Prostate gland (tissue), 2 donors: ENCODE results near the gene KIF1B. TPM values are rescaled to one million over a fixed set of nuclear protein-coding genes. Genes with fewer than 3 reads are reported as not detected.

Experiments
- DNase-seq: peaks from one replicate; pipeline ENCODE4 v3.0.0-alpha.2; 2019; ENCODE audit warnings: low spot score
- H3K27ac ChIP-seq, 2 donors: fragments of 200-600 bp; sonication (generic); 2 replicates each; pipeline ENCODE4 v1.5.1; 2017 to 2019
- H3K27me3 ChIP-seq: fragments of 200-600 bp; sonication (generic); replicated peaks from 2 replicates; pipeline ENCODE4 v1.5.1; 2019; ENCODE audit not compliant: insufficient read depth
- H3K36me3 ChIP-seq, 2 donors: fragments of 200-600 bp; sonication (generic); 1 replicate in 1 of 2; 2 replicates in 1 of 2; pipeline versions ENCODE4 v1.5.1 to v1.8.1; 2017 to 2019
- H3K4me1 ChIP-seq: fragments of 200-600 bp; sonication (generic); replicated peaks from 2 replicates; pipeline ENCODE4 v1.5.1; 2019
- H3K4me3 ChIP-seq, 2 donors: fragments of 200-600 bp; sonication (generic); 2 replicates each; pipeline ENCODE4 v1.5.1; 2017 to 2019
- H3K9me3 ChIP-seq: fragments of 200-600 bp; sonication (generic); 2 replicates; pipeline ENCODE4 v1.5.1; 2017
- CTCF ChIP-seq, 4 experiments: fragments of 200-600 bp in 2 of 4; fragments of 450-650 bp in 2 of 4; sonication (generic) in 2 of 4; IDR thresholded peaks; 1 replicate in 3 of 4; 2 replicates in 1 of 4; pipeline ENCODE4 v1.5.1; 2016 to 2019; ENCODE audit warnings: antibody characterized with exemption in 4 of 4, mild to moderate bottlenecking in 2 of 4, moderate library complexity in 2 of 4
- POLR2A ChIP-seq: fragments of 450-650 bp; IDR thresholded peaks from one replicate; pipeline ENCODE4 v1.6.1; 2016; ENCODE audit warnings: antibody characterized with exemption, mild to moderate bottlenecking
- POLR2AphosphoS5 ChIP-seq: sonication (generic); formaldehyde crosslinking; IDR thresholded peaks from one replicate; pipeline ENCODE4 v1.6.1; 2017; ENCODE audit warnings: antibody characterized with exemption
- WGBS: methylation state at CpG from one replicate; pipeline ENCODE4 v1.1.5; 2018; 5-methylcytosine and 5-hydroxymethylcytosine counted together
- intact Hi-C: fragments of 100-400 bp; cut with DNase I; formaldehyde crosslinking; loops from one replicate; pipeline ENCODE4 v1.14.2; 2022
- total RNA-seq, 2 donors: library from RNA; depleted of rRNA; stranded (reverse); fragments of >200 nt; gene quantifications; one replicate each; pipeline ENCODE4 v1.1.0, GENCODE V29; 2016

KIF1B gene
- total RNA-seq, 2 donors from 2014 or later = 31.3 to 56.8 TPM

DNA sequence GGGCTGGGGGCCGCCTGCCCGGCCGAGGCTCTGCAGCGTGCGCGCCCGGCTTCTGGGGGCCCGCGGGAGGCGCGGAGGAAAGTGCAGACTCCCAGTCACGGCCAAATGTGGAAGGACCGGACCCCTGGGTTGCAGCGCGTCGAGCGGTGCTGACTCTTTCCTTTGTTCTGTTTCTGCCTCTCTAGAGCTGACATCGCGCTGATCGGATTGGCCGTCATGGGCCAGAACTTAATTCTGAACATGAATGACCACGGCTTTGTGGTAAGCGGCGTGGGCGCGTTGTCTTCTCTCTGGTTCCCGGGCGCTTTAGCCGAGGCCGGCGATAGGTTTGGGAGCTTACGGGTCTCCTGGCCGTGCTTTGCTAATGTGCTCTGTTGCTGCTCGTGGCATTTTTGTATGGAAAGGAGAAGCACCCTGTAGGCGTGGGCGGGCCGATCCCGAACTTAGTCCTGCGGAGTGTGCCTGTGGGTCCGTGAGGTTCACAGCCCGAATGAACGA lies 189.1 kb downstream of the KIF1B start:
- peak overlapping the region; percentile 82 to 84 for H3K27ac ChIP-seq
- H3K36me3 ChIP-seq = no peaks in the 10 kb centered on the region
- no peak for TF ChIP-seq POLR2AphosphoS5
- no peak for TF ChIP-seq CTCF (IDR thresholded peaks at IDR 0.05)
- no peak for TF ChIP-seq POLR2A
- under 1% methylated on average over 42 of the region's 42 CpGs for WGBS
- DNase-seq = peak; percentile 9
- H3K4me3 ChIP-seq = peak overlapping the region; percentile 69 to 95
- peaks cover 3% of the 10 kb centered on the region for H3K4me1 ChIP-seq
- no peaks in the 10 kb centered on the region for H3K27me3 ChIP-seq
- intact Hi-C loops = no loop called here
- H3K9me3 ChIP-seq = no peaks in the 10 kb centered on the region

DNA sequence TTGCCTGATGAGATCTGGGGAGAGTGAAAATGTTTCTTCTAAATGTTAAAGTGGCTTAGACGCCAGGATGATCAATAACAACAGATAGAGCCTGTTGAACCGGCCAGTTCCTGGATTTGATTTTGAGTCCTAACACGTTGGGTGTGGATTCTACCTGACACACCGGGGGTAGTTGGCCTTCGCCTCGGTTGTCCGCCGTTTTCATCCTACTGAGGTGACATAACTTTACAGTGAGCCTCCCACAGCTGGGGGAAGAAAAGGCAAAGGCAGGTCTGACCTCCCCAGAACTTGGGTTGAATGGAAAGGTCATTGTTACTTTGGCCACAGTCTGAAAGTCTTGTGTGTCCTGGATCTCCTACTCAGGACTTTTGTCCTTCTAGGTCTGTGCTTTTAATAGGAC lies 189.6 kb downstream of the KIF1B start:
- Histone ChIP-seq H3K4me3 (peak overlapping the region; percentile 69 to 95), H3K27ac (no peak overlapping the region), H3K9me3 (no peaks in the 10 kb centered on the region), H3K4me1 (peaks cover 3% of the 10 kb centered on the region), H3K27me3 (no peaks in the 10 kb centered on the region), H3K36me3 (no peaks in the 10 kb centered on the region)
- WGBS = 38% methylated on average over 8 of the region's 8 CpGs
- no peak for DNase-seq
- TF ChIP-seq POLR2A (no peak), POLR2AphosphoS5 (no peak), CTCF (IDR thresholded peaks at IDR 0.05) (no peak)
- intact Hi-C loops = no loop called here

GRCh38 chr1:10401281-10401680 lies 190.9 kb downstream of the KIF1B start:
- H3K36me3 ChIP-seq = peaks cover 0 to 5% of the 10 kb centered on the region in 2 donors
- H3K27me3 ChIP-seq = no peaks in the 10 kb centered on the region
- no peak overlapping the region for H3K27ac ChIP-seq
- no peak overlapping the region for H3K4me3 ChIP-seq
- no peaks in the 10 kb centered on the region for H3K9me3 ChIP-seq
- TF ChIP-seq POLR2A = no peak
- TF ChIP-seq POLR2AphosphoS5 = no peak
- TF ChIP-seq CTCF (IDR thresholded peaks at IDR 0.05) = no peak
- intact Hi-C loops = no loop called here
- peaks cover 3% of the 10 kb centered on the region for H3K4me1 ChIP-seq
- 63% methylated on average over 1 of the region's 1 CpG for WGBS
- no peak for DNase-seq

- DNase-seq = no peak
- no peak for TF ChIP-seq CTCF (IDR thresholded peaks at IDR 0.05)
- TF ChIP-seq POLR2AphosphoS5 = no peak
- no peak for TF ChIP-seq POLR2A
- peaks cover 0 to 8% of the 10 kb centered on the region in 2 donors for H3K36me3 ChIP-seq
- H3K4me1 ChIP-seq = peaks cover 3% of the 10 kb centered on the region
- H3K9me3 ChIP-seq = no peaks in the 10 kb centered on the region
- no peaks in the 10 kb centered on the region for H3K27me3 ChIP-seq
- H3K27ac ChIP-seq = no peak overlapping the region
- no peak overlapping the region for H3K4me3 ChIP-seq
- 86% methylated on average over 9 of the region's 9 CpGs for WGBS
- intact Hi-C loops = no loop called here
These were observed 192.4 kb downstream of the KIF1B start for GRCh38 chr1:10402729-10403274.

DNA sequence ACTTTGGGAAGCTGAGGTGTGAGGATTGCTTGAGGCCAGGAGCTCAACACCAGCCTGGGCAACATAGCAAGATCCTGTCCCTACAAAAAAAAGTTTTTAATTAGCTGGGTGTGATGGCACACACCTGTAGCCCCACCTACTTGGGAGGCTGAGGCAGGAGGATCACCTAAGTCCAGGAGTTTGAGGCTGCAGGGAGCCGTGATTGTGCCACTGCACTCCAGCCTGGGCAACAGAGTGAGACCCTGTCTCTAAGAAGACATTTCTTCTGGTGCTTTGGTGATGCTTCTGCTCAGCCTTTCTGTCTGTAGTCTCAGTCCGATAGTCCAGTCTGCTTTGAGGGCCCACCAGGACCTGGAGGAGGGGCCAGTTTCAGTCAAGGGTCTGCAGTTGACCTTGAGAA lies 196.8 kb downstream of the KIF1B start:
- peaks cover 6 to 13% of the 10 kb centered on the region in 2 donors for H3K36me3 ChIP-seq
- WGBS = 94% methylated on average over 2 of the region's 2 CpGs
- DNase-seq = no peak
- H3K27me3 ChIP-seq = no peaks in the 10 kb centered on the region
- H3K9me3 ChIP-seq = no peaks in the 10 kb centered on the region
- H3K4me1 ChIP-seq = no peaks in the 10 kb centered on the region
- no peak overlapping the region for H3K27ac ChIP-seq
- no peak overlapping the region for H3K4me3 ChIP-seq
- intact Hi-C loops = no loop called here
- no peak for TF ChIP-seq POLR2AphosphoS5
